ENCODE measurements around the gene C2orf42. TPM values are rescaled to one million over a fixed set of nuclear protein-coding genes. Genes with fewer than 3 reads are reported as not detected.

The C2orf42 gene
- total and polyA plus RNA-seq, 4 donors = 8.1 to 20.6 (median 13.7) TPM

- TF ChIP-seq CTCF (IDR thresholded peaks at IDR 0.05; ENCODE audit: low read depth, low read length, missing input control) = peak; percentile 33
- peak; percentile 34 to 47 for TF ChIP-seq HNF4A (conservative IDR thresholded peaks at IDR 0.05)
- TF ChIP-seq EGR1 (IDR thresholded peaks at IDR 0.05; ENCODE audit: low read depth in 2 of 2) = no peak
- TF ChIP-seq NR2F2 (IDR thresholded peaks at IDR 0.05) = peak; percentile 10
- TF ChIP-seq MAX (IDR thresholded peaks at IDR 0.05) = peak; percentile 57
- peak; percentile 65 for TF ChIP-seq SP1 (IDR thresholded peaks at IDR 0.05)
- peak; percentile 76 for TF ChIP-seq TAF1 (conservative IDR thresholded peaks at IDR 0.05)
- TF ChIP-seq HNF4G (IDR thresholded peaks at IDR 0.05) = no peak
- no peak for TF ChIP-seq FOXA2 (IDR thresholded peaks at IDR 0.05)
- peak; percentile 62 to 72 for TF ChIP-seq RXRA (IDR thresholded peaks at IDR 0.05)
- TF ChIP-seq JUND (IDR thresholded peaks at IDR 0.05) = peak in 1 of 2 donors; percentile 60
- no peak for TF ChIP-seq ZBTB33 (IDR thresholded peaks at IDR 0.05)
- TF ChIP-seq FOXA1 (IDR thresholded peaks at IDR 0.05) = no peak
- TF ChIP-seq ATF3 (IDR thresholded peaks at IDR 0.05) = peak; percentile 18
- TF ChIP-seq GABPA (IDR thresholded peaks at IDR 0.05 in 1 of 2, conservative IDR thresholded peaks at IDR 0.05 in 1 of 2) = peak in 1 of 2 donors; percentile 27
- TF ChIP-seq YY1 (IDR thresholded peaks at IDR 0.05) = peak; percentile 82
- TF ChIP-seq REST (IDR thresholded peaks at IDR 0.05) = peak; percentile 81
- TF ChIP-seq RAD21 (IDR thresholded peaks at IDR 0.05) = peak; percentile 20 to 26
- H3K9ac ChIP-seq (ENCODE audit: low read depth in 1 of 2, low read length in 2 of 2) = peak overlapping the region; percentile 96 to 100
- H3K27me3 ChIP-seq (ENCODE audit: control insufficient read depth in 4 of 4, insufficient read depth in 4 of 4, low read length in 3 of 4) = no peaks in the 10 kb centered on the region
- no peaks in the 10 kb centered on the region for H3K9me3 ChIP-seq (ENCODE audit: control insufficient read depth in 4 of 4, low read length in 3 of 4)
- H3K27ac ChIP-seq (ENCODE audit: low read depth in 1 of 2, low read length in 2 of 2) = peak overlapping the region; percentile 100
- peak overlapping the region in 2 of 3 donors; percentile 53 to 57 for H3K4me3 ChIP-seq (ENCODE audit: low read depth in 1 of 3, low read length in 3 of 3)
- WGBS = 31% methylated on average over 14 of the region's 14 CpGs
- DNase-seq (ENCODE audit: low spot score) = peak; percentile 59
- H3K4me1 ChIP-seq (ENCODE audit: control insufficient read depth in 4 of 4, insufficient read depth in 4 of 4, low read length in 3 of 4) = peaks cover 0 to 16% (median 8%) of the 10 kb centered on the region in 4 donors
- no peaks in the 10 kb centered on the region for H3K36me3 ChIP-seq (ENCODE audit: control insufficient read depth in 4 of 4, insufficient read depth in 3 of 4, low read depth in 1 of 4, low read length in 3 of 4)
Observed at GRCh38 chr2:70141212-70141901, 49.5 kb downstream of the C2orf42 start.

Data from liver (tissue), 9 donors.